NT2/D1 (cell line): Measurements from ENCODE around the gene KCNJ6.

Source experiments
- SUZ12 ChIP-seq: IDR thresholded peaks from 2 replicates; pipeline ENCODE4 v1.6.1; 2011; ENCODE audit not compliant: insufficient read length, insufficient read depth; ENCODE audit errors: extremely low read depth
- YY1 ChIP-seq: IDR thresholded peaks from 2 replicates; pipeline ENCODE4 v1.6.1; 2011; ENCODE audit not compliant: insufficient read length, insufficient read depth
- ZNF274 ChIP-seq: IDR thresholded peaks from 2 replicates; pipeline ENCODE4 v1.6.1; 2011; ENCODE audit warnings: mild to moderate bottlenecking, low read depth, low read length

DNA sequence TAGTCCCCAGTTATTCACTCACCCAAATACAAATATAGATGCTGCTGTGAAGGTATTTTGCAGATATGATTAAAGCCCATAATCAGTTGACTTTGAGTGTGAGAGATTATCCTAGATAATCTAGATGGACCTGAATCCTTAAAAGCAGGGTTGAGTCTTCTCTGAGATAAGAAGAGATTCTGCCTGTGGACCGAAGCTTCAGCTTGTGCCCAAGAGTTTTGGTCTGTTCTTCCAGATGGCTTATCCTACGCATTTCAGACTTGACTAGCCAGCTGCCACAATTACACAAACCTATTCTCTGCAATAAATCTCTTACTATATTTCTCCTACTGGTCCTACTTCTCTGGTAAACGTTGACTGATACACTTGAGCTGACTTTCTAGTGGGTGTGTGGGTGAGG is 145.1 kb downstream of the KCNJ6 start:
- TF ChIP-seq SUZ12 (no peak), YY1 (no peak), ZNF274 (no peak)
